MG63 (cell line): Measurements from ENCODE around the gene CDC42SE1. TPM values are rescaled to one million over a fixed set of nuclear protein-coding genes. Genes with fewer than 3 reads are reported as not detected.

Source experiments
- DNase-seq: peaks from one replicate; pipeline ENCODE4 v3.0.0-alpha.2; 2020
- H3K27me3 ChIP-seq: fragments of 250-450 bp; sonication (Bioruptor Pico); 2 replicates; pipeline ENCODE4 v1.5.1; 2020; ENCODE audit warnings: mild to moderate bottlenecking, moderate library complexity
- H3K36me3 ChIP-seq: fragments of 250-450 bp; sonication (Bioruptor Pico); 2 replicates; pipeline ENCODE4 v1.5.1; 2020; ENCODE audit warnings: mild to moderate bottlenecking, moderate library complexity
- H3K4me3 ChIP-seq: fragments of 250-450 bp; sonication (Bioruptor Pico); 2 replicates; pipeline ENCODE4 v1.5.1; 2020; ENCODE audit warnings: mild to moderate bottlenecking, moderate library complexity
- H3K9me3 ChIP-seq: fragments of 250-450 bp; sonication (Bioruptor Pico); 2 replicates; pipeline ENCODE4 v1.5.1; 2020; ENCODE audit warnings: mild to moderate bottlenecking, moderate library complexity
- total RNA-seq: library from RNA; depleted of rRNA; stranded (reverse); fragments of >200 nt; shearing (Covaris generic); gene quantifications from 2 replicates; pipeline ENCODE4 v1.2.3, GENCODE V29; 2014; ENCODE audit warnings: low replicate concordance

CDC42SE1 gene
- total RNA-seq, 1 experiment from 2014 or later = 44.1 TPM

GRCh38 chr1:151060007-151060656, 710 bp upstream of the CDC42SE1 start, which contains the start of gene MLLT11:
MLLT11 (plus strand) TSS chr1:151060397; CDS start chr1:151067225, 6,828 bp downstream.
- H3K36me3 ChIP-seq = peaks cover 35% of the 10 kb centered on the region
- no peaks in the 10 kb centered on the region for H3K27me3 ChIP-seq
- H3K4me3 ChIP-seq = peak within 1 kb of the TSS; percentile 98
- no peaks in the 10 kb centered on the region for H3K9me3 ChIP-seq
- DNase-seq = peak; percentile 54

DNA sequence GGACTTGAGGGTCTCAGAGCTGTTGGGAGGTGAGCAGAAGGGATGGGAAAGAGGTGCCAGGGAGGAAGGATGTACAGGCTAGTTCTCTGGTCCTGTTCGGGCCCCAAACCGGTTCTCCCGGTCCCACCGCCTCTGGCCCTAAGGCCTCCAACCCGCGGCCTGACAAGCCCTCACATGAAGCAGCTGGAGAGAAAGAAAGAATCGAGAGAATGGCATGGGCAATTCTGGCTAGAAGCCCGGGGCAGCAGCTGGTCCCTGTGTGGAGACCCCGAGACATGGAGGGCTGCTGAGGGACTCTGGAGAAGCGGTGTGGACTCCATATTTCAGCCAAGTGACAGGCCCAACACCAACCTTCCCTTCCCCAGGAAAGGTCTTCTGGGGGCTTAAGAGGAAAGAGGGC, 730 bp downstream of the CDC42SE1 start:
- peak; percentile 17 for DNase-seq
- H3K27me3 ChIP-seq = no peaks in the 10 kb centered on the region
- H3K9me3 ChIP-seq = no peaks in the 10 kb centered on the region
- H3K4me3 ChIP-seq = peak overlapping the region; percentile 98
- peaks cover 50% of the 10 kb centered on the region for H3K36me3 ChIP-seq

DNA sequence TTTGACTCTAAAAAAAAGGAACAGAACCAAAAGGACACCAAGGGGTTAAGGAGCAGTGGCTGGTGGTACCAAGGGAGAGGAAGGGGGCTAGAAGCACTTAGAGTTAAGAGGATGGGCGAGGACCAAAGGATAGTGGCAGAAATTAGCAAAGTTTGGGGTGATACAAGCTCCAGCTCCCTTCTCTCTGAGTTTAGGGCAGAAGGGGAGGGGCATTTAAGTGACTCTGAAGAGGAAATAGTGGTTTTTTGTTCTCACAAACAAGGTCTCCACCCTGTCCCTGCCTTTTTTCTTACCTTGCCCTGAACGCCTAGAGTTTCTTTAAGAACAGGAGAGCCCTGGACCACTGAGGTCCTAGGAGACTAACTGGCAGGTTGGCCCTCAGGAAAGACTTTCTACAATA, 3.3 kb downstream of the CDC42SE1 start:
- H3K9me3 ChIP-seq = no peaks in the 10 kb centered on the region
- no peak overlapping the region for H3K4me3 ChIP-seq
- H3K27me3 ChIP-seq = no peaks in the 10 kb centered on the region
- DNase-seq = no peak
- peaks cover 72% of the 10 kb centered on the region for H3K36me3 ChIP-seq

DNA sequence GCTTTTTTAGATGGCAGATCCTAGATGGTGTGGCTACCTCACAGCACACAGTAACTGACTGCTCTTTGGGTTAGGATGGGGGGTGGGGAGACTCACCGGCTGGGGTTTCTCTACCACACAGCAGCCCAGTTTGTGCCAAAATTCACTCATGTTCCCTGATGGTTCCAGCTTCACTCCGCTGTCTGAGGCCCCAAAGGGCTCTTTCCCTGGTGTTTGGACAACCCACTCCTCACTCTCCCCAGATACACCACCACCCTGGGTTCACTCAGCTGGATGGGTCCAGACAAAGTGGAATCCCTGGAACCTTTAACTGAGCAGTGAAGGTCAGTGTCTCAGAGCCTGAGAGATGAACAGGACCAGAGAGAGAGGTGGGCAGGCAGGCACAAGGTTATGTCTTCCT, 3.8 kb downstream of the CDC42SE1 start:
- H3K27me3 ChIP-seq = no peaks in the 10 kb centered on the region
- no peak overlapping the region for H3K4me3 ChIP-seq
- H3K36me3 ChIP-seq = peaks cover 77% of the 10 kb centered on the region
- no peak for DNase-seq
- no peaks in the 10 kb centered on the region for H3K9me3 ChIP-seq

DNA sequence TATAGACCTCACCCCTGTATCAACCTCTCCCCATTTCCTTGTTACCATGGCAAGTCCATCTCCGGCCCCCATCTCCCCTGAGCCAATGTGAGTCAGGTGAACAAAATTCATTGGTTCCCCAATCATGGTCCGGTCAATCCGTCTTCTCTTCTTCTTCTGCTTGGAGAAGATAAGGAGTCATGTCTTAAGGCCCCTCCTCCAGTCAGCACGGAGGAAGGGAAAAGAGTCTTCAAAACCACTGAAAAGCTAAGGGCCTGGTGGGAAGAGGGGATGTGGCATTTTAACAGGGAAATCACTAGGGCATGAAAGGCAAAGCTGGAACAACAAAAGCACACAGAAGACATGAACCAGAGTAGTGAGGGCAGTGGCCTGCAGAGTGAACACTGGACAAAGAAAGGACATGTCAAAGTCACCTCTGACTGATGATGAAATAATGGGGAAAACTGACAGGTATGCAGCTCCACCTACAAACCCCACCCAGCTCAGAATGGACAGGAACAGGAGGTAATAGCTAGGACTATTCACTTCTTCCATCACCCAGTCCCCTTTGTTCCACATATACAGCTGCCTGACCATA, 4.4 kb downstream of the CDC42SE1 start:
- Histone ChIP-seq H3K27me3 (no peaks in the 10 kb centered on the region), H3K9me3 (no peaks in the 10 kb centered on the region), H3K4me3 (no peak overlapping the region), H3K36me3 (peaks cover 80% of the 10 kb centered on the region)
- DNase-seq = no peak

DNA sequence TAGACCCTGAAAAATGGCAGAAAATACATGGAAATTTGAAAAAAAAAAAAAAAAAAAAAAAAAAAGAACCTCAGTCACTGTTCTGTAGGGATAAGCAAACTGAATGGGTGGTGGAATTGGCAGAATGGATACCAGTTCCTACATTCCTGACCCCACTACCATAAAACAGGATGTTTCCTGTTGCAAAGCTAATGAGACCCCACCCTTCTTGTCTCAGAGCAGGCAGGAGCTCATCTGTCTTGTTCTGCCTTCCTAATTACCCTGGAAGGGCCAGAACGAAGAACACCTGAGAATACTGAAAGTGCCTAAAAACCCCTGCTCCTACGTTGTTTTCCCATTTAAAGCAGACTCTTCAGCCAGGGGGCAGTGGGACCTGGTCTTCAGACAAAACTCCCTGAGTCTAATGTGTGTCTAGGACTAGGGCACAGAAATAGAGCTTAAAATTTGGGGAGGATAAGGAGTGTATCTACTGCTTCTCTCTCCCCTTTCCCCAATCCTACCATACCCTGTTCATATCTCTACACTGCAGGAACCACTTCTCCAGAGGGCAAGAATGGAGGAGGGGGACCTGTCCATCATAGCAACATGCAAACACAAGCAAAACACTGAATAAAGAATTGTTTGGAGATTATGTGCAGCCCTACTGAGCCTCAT, 7.9 kb downstream of the CDC42SE1 start:
- H3K36me3 ChIP-seq = peaks cover 61% of the 10 kb centered on the region
- no peak for DNase-seq
- H3K27me3 ChIP-seq = no peaks in the 10 kb centered on the region
- H3K4me3 ChIP-seq = no peak overlapping the region
- H3K9me3 ChIP-seq = no peaks in the 10 kb centered on the region

DNA sequence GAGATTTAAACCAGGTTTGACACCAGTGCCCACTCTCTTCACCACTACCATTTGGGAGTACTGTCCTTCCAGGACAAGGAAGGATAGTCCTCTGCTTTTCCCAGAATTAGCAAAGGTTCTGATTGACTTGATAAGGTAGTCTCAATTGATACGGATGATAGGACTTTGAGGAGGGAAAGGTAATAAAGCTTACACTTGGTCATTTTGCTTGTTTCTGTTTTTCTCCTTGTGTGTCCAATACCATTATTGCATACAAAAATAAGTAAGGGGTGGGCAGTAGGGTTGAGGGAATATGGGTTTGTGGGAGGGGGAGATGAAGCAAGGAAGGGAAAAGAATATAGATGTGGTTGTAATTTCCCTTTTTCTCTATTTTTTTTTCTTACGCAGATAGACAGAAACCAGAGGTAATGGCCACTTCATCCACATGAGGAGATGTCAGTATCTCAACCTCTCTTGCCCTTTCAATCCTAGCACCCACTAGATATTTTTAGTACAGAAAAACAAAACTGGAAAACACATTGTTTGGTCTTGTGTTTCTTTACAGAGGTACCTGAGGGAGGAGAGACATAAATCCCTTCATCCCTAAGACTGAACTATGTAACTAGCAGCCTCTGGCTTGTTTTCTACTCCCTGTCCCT, 9.3 kb downstream of the CDC42SE1 start:
- H3K4me3 ChIP-seq = no peak overlapping the region
- no peaks in the 10 kb centered on the region for H3K9me3 ChIP-seq
- H3K36me3 ChIP-seq = peaks cover 48% of the 10 kb centered on the region
- DNase-seq = no peak
- H3K27me3 ChIP-seq = no peaks in the 10 kb centered on the region

DNA sequence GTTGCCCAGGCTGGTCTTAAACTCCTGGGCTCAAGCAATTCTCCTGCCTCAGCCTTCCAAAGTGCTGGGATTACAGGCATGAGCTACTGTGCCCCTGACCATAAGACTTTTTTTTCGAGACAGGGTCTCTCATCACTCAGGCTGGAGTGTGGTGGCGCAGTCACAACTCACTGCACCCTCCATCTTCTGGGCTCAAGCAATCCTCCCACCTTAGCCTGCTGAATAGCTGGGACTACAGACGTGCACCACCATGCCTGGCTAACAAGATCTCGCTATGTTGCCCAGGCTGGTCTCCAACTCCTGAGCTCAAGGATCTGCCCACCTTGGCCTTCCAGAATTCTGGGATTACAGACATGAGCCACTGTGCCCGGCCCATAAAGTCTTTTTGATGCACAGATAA, 10.0 kb downstream of the CDC42SE1 start:
- Histone ChIP-seq H3K4me3 (no peak overlapping the region), H3K27me3 (no peaks in the 10 kb centered on the region), H3K9me3 (no peaks in the 10 kb centered on the region), H3K36me3 (peaks cover 40% of the 10 kb centered on the region)
- DNase-seq = no peak

- DNase-seq = no peak
- Histone ChIP-seq H3K4me3 (peak overlapping the region; percentile 71), H3K9me3 (no peaks in the 10 kb centered on the region), H3K36me3 (peaks cover 32% of the 10 kb centered on the region), H3K27me3 (no peaks in the 10 kb centered on the region)
Observed at GRCh38 chr1:151048645-151049032, 10.8 kb downstream of the CDC42SE1 start.

DNA sequence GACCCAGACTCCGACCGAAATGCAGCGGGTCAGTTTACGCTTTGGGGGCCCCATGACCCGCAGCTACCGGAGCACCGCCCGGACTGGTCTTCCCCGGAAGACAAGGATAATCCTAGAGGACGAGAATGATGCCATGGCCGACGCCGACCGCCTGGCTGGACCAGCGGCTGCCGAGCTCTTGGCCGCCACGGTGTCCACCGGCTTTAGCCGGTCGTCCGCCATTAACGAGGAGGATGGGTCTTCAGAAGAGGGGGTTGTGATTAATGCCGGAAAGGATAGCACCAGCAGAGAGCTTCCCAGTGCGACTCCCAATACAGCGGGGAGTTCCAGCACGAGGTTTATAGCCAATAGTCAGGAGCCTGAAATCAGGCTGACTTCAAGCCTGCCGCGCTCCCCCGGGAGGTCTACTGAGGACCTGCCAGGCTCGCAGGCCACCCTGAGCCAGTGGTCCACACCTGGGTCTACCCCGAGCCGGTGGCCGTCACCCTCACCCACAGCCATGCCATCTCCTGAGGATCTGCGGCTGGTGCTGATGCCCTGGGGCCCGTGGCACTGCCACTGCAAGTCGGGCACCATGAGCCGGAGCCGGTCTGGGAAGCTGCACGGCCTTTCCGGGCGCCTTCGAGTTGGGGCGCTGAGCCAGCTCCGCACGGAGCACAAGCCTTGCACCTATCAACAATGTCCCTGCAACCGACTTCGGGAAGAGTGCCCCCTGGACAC, 11.3 kb downstream of the CDC42SE1 start:
- Histone ChIP-seq H3K4me3 (peak overlapping the region; percentile 71), H3K27me3 (no peaks in the 10 kb centered on the region), H3K9me3 (no peaks in the 10 kb centered on the region), H3K36me3 (peaks cover 27% of the 10 kb centered on the region)
- DNase-seq = peak; percentile 79

GRCh38 chr1:151047591-151047924, 11.9 kb downstream of the CDC42SE1 start, which contains the start of gene C1orf56:
C1orf56 (plus strand) TSS chr1:151047751; CDS start chr1:151047848, 97 bp downstream.
- DNase-seq = peak; percentile 77
- Histone ChIP-seq H3K9me3 (no peaks in the 10 kb centered on the region), H3K4me3 (peak within 1 kb of the TSS; percentile 71), H3K36me3 (peaks cover 21% of the 10 kb centered on the region), H3K27me3 (no peaks in the 10 kb centered on the region)

- Histone ChIP-seq H3K27me3 (no peaks in the 10 kb centered on the region), H3K4me3 (no peak overlapping the region), H3K36me3 (peaks cover 4% of the 10 kb centered on the region; the same call in 1 of the 2 replicates), H3K9me3 (no peaks in the 10 kb centered on the region)
- DNase-seq = no peak
Observed at GRCh38 chr1:151043163-151043562, 16.3 kb downstream of the CDC42SE1 start.

DNA sequence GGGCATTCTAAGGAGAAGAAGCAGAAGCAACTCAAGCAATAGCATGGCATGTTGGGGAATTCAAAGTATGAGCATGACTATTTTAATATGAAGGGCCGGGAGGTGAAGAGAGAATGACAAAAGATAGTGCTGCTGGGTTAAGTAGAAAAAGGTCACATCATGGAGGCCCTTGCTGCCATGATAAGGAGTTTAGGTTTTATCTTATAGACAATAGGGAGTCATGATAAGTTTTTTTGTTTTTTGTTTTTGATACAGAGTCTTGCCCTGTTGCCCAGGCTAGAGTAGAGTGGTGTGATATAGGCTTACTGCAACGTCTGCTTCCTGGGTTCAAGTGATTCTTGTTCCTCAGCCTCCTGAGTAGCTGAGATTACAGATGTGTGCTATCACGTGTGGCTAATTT, 19.9 kb downstream of the CDC42SE1 start:
- Histone ChIP-seq H3K4me3 (no peak overlapping the region), H3K36me3 (peaks cover 15% of the 10 kb centered on the region), H3K9me3 (no peaks in the 10 kb centered on the region), H3K27me3 (no peaks in the 10 kb centered on the region)
- no peak for DNase-seq

DNA sequence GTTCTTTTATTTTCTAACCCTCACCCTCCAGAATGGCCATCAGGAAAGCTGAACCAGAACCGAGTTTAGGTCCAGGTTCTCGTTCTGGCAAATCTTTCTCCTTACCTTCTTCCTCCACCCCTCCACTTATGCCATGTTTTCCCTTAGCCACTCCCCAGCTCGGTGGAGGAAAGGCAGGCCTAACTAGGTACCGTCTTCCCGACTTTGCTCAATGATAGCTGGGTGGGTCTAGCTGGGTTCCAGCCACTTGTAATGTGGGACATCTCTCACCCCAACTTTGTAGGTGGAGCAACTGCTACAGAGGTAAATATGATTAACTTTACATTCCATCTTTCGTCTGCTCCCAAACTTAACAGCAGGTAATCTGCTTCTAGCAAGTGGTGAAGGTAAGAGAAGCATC, 22.4 kb downstream of the CDC42SE1 start:
- Histone ChIP-seq H3K4me3 (no peak overlapping the region), H3K9me3 (no peaks in the 10 kb centered on the region)
- no peak for DNase-seq

DNA sequence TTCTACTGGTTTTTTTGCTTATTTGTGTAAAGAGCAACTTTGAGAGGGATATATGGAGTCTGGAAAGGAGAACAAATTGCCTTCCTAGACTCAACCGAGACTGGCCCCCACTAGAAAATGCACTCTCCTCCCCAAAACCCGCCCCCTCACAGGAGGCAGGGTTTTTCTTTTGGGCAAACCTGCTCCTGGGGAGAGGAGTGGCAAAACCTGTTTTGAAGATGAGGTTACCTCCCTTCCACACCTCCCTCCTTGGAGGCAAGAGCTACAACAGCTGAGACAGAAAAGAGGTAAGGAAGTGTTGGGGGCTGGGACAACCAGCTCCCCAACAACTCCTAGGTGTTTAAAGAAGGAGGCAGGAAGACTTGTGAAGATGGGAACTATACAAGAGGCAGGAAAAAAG, 23.1 kb downstream of the CDC42SE1 start, which contains the start of gene BNIPL:
TSS of gene BNIPL (plus strand) at position 231 of the 400 bp plus-strand sequence. CDS start at position 371, 140 bp downstream.
- Histone ChIP-seq H3K36me3 (peaks cover 31% of the 10 kb centered on the region), H3K27me3 (no peaks in the 10 kb centered on the region), H3K4me3 (no peak within 1 kb of the TSS), H3K9me3 (no peaks in the 10 kb centered on the region)
- no peak for DNase-seq

More for the DNA sequence above, 22.4 kb downstream of the CDC42SE1 start:
- peaks cover 25% of the 10 kb centered on the region for H3K36me3 ChIP-seq
- no peaks in the 10 kb centered on the region for H3K27me3 ChIP-seq

- H3K9me3 ChIP-seq = no peaks in the 10 kb centered on the region
- H3K4me3 ChIP-seq = no peak overlapping the region
- no peaks in the 10 kb centered on the region for H3K27me3 ChIP-seq
- DNase-seq = no peak
- peaks cover 39% of the 10 kb centered on the region for H3K36me3 ChIP-seq
Observed at GRCh38 chr1:151035167-151035566, 24.3 kb downstream of the CDC42SE1 start.

GRCh38 chr1:151032164-151032563, 27.3 kb downstream of the CDC42SE1 start:
- Histone ChIP-seq H3K36me3 (peaks cover 50% of the 10 kb centered on the region), H3K9me3 (no peaks in the 10 kb centered on the region), H3K27me3 (no peaks in the 10 kb centered on the region), H3K4me3 (no peak overlapping the region)
- no peak for DNase-seq
